T-helper 2 cell treated with Interferon-gamma antibody and Interleukin-4, amounts not matched to agents 5 μg/mL and 100 μg/mL, for 36 hours (primary cell): Measurements from ENCODE around the gene FABP1.

Source experiments
- DNase-seq: peaks from one replicate; pipeline ENCODE4 v3.0.0; 2021; ENCODE audit warnings: low spot score
- H3K27ac Mint-ChIP-seq: one replicate; pipeline ENCODE4 v1.8.0; 2021; ENCODE audit warnings: mild to moderate bottlenecking, mixed read lengths
- H3K27me3 Mint-ChIP-seq: one replicate; pipeline ENCODE4 v1.8.0; 2021; ENCODE audit warnings: low read depth, mixed read lengths
- H3K36me3 Mint-ChIP-seq: one replicate; pipeline ENCODE4 v1.8.0; 2021; ENCODE audit warnings: low read depth, mixed read lengths
- H3K4me1 Mint-ChIP-seq: one replicate; pipeline ENCODE4 v1.8.0; 2021; ENCODE audit warnings: low read depth, mixed read lengths
- H3K4me3 Mint-ChIP-seq: one replicate; pipeline ENCODE4 v1.8.0; 2022; ENCODE audit warnings: mild to moderate bottlenecking, moderate library complexity, mixed read lengths
- H3K9me3 Mint-ChIP-seq: one replicate; pipeline ENCODE4 v1.8.0; 2021; ENCODE audit warnings: mixed read lengths

Gene FABP1

DNA sequence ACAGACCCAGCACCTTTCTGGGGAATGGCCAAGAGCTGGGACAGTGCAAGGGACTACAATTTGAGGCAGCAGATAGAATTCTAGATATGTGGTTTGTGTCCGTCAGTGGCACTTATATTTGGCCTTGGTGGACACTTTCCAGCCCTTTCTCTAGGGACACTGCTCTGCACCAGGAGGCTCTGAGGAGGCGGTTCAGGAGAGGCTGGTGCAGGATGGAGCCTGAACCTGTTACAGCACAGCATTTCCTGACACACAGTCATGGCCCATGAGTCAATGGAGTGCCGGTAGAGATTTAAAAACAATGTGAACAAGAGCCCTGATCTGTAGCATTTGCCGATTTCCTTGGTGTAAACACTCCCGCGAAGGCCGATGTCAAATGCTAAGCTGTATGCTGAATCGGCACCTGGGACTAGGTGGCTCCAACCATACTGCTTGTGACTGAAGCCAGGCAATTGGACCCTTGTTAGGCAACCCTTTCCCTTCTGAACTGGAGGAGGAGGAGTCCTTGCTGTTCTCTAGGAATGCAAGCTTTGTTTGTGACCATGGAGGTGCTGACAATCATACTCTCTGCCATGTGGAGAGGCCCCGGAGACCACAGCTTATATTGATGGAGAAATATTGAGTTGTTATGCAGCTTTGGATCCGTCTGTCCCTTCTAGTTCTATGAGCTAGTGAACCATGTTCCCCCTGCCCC is 11.9 kb downstream of the FABP1 start:
- DNase-seq, result no peak
- no peak overlapping the region for H3K4me3 Mint-ChIP-seq
- H3K9me3 Mint-ChIP-seq, result no peaks in the 10 kb centered on the region
- no peaks in the 10 kb centered on the region for H3K36me3 Mint-ChIP-seq
- H3K4me1 Mint-ChIP-seq, result no peaks in the 10 kb centered on the region
- no peaks in the 10 kb centered on the region for H3K27me3 Mint-ChIP-seq
- H3K27ac Mint-ChIP-seq, result no peak overlapping the region

DNA sequence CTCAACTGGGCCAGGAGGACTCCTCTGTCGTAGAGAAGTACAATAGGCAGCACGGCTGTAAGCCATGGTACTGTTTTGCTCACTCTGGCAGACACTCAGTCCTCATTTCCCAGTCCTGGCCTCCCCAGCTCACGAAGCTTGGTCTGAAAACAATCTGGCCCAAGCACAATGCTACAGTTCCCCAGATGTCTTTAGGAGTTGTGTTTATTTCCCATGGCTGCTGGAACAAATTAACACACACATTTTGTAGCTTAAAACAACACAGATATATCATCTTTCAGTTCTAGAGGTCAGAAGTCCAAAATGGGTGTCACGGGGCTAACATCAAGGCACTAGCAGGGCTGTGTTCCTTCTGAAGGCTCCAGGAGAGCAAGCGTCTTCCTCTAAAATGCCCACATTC is 13.0 kb downstream of the FABP1 start:
- Mint-ChIP-seq H3K27ac (no peak overlapping the region), H3K4me3 (no peak overlapping the region), H3K4me1 (no peaks in the 10 kb centered on the region), H3K36me3 (no peaks in the 10 kb centered on the region), H3K27me3 (no peaks in the 10 kb centered on the region), H3K9me3 (no peaks in the 10 kb centered on the region)
- no peak for DNase-seq

DNA sequence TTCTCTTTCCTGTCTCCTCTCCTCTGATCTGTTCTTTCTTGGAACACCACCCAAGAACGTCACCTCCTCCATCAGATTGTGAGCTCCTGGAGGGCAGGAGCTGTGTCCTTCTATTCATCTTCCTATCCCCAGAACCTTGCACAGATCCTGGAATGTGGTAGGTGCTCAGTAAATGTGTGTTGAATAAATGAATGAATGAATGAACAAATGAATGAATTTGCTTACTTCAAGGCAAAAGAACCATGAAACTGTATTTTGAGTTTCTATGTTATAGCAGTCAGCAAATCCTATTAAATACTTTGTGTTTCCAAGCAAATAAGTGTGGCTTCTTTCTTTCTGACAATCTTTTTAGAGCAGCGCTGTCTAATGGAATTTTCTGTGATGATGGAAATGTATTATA is 14.8 kb downstream of the FABP1 start:
- Mint-ChIP-seq H3K4me3 (no peak overlapping the region), H3K27me3 (no peaks in the 10 kb centered on the region), H3K9me3 (no peaks in the 10 kb centered on the region), H3K36me3 (no peaks in the 10 kb centered on the region), H3K4me1 (no peaks in the 10 kb centered on the region), H3K27ac (no peak overlapping the region)
- no peak for DNase-seq

DNA sequence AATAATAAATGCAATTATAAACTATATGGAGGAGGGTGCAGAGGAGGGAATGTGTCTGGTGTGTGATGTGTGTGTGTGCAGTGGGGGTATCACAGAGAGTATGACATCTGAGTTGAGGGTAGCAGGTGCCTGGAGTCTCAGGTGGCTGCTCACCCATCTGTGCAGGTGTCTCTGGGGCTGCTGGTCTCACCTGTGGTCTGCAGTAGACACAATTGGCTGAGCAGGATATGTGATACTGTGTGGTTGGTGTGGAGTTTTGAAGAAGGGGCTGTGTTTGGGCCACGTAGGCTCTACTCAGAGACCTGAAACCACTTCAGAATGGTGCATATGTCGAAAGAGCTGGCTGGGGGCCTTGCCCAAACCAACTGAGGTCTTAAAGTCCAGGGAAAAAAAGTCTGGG is 17.0 kb downstream of the FABP1 start:
- DNase-seq, result no peak
- Mint-ChIP-seq H3K4me3 (no peak overlapping the region), H3K27ac (no peak overlapping the region), H3K4me1 (no peaks in the 10 kb centered on the region), H3K27me3 (no peaks in the 10 kb centered on the region), H3K9me3 (no peaks in the 10 kb centered on the region), H3K36me3 (no peaks in the 10 kb centered on the region)

DNA sequence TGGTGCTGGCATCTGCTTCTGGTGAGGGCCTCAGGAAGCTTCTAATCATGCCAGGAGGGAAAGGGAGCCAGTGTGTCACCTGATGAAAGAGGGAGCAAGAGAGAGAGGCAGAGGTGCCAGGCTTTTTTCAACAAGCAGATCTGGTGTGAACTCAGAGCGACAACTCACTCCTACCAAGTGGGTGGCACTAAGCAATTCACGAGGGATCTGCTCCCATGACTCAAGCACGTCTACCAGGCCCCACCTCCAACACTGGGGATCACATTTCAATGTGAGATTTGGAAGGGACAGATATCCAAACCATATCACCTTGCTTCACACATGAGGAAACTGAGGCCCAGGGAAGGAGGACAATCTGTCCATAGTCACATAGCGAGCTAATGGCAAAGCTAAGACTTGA is 19.1 kb downstream of the FABP1 start:
- H3K36me3 Mint-ChIP-seq, result no peaks in the 10 kb centered on the region
- no peak overlapping the region for H3K4me3 Mint-ChIP-seq
- H3K27me3 Mint-ChIP-seq, result no peaks in the 10 kb centered on the region
- H3K27ac Mint-ChIP-seq, result no peak overlapping the region
- H3K9me3 Mint-ChIP-seq, result no peaks in the 10 kb centered on the region
- H3K4me1 Mint-ChIP-seq, result no peaks in the 10 kb centered on the region
- DNase-seq, result no peak

DNA sequence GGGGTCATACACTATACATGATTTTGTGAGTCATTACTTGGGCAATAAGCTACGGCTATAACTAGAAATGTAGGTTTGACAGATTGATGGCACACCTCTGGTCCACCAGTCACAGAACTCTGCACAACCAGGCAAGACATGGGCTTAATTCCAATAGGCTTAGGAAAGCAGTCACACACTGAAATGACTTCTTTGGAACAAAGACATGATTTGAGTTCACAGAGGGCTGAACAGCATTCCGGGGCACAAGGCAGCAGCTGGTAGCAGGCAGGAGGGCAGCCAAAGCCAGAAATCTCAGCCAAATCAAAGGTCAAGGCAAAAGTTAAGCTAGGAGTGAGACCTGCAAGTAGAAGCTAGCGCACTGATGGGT is 27.4 kb downstream of the FABP1 start:
- no peaks in the 10 kb centered on the region for H3K9me3 Mint-ChIP-seq
- no peak for DNase-seq
- H3K36me3 Mint-ChIP-seq, result no peaks in the 10 kb centered on the region
- no peak overlapping the region for H3K4me3 Mint-ChIP-seq
- no peaks in the 10 kb centered on the region for H3K4me1 Mint-ChIP-seq
- no peak overlapping the region for H3K27ac Mint-ChIP-seq
- no peaks in the 10 kb centered on the region for H3K27me3 Mint-ChIP-seq

DNA sequence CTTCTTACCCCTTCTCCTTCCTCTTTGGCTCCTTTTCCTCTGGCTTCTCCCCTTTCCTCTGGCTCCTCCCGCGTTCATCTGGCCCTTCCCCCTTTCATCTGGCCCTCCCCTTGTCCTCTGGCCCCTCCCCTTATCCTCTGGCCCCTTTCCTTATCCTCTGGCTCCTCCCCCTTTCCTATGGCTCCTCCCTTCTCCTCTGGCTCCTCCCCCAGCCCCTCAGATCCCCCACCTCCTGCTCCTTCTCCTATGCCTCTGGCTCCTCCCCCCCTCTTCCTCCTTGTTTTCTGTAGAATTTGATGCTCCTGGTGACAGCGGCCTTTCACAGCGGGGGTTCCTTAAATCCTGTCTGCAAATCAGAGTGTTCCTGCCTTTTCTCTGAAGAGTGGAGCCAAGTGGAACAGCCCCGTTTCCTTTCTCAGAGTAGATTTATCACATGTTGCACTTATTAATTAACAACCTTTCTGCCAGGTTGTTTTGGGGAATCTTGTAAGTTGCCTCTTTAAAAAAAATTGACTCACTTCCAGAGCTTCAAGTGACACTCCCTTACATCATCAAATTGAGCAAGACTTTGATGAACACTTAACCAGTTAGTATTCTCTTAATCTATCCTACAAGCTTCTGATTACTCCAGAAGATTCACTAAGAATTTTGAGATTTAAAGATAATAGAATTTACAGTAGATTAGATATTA is 27.9 kb downstream of the FABP1 start:
- Mint-ChIP-seq H3K4me3 (no peak overlapping the region), H3K9me3 (no peaks in the 10 kb centered on the region), H3K27me3 (no peaks in the 10 kb centered on the region), H3K4me1 (no peaks in the 10 kb centered on the region), H3K27ac (no peak overlapping the region), H3K36me3 (no peaks in the 10 kb centered on the region)
- DNase-seq, result no peak

DNA sequence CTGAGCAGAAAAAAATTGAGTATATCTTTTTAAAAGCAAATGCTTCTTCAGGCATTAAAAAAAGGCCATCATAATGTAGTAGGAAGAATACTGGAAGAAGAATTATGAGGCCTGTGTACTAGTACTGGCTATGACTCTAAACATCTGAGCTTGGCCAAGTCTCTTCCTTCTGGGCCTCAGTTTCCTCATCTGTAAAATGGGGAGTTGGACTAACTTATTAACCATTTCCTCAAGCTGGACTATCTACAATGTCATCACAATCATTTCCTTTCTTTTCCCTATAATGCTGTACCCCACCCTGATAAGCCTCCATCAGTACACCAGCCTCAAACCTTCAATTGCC is 29.3 kb downstream of the FABP1 start:
- Mint-ChIP-seq H3K27ac (no peak overlapping the region), H3K9me3 (no peaks in the 10 kb centered on the region), H3K36me3 (no peaks in the 10 kb centered on the region), H3K4me3 (no peak overlapping the region), H3K4me1 (no peaks in the 10 kb centered on the region), H3K27me3 (no peaks in the 10 kb centered on the region)
- no peak for DNase-seq

DNA sequence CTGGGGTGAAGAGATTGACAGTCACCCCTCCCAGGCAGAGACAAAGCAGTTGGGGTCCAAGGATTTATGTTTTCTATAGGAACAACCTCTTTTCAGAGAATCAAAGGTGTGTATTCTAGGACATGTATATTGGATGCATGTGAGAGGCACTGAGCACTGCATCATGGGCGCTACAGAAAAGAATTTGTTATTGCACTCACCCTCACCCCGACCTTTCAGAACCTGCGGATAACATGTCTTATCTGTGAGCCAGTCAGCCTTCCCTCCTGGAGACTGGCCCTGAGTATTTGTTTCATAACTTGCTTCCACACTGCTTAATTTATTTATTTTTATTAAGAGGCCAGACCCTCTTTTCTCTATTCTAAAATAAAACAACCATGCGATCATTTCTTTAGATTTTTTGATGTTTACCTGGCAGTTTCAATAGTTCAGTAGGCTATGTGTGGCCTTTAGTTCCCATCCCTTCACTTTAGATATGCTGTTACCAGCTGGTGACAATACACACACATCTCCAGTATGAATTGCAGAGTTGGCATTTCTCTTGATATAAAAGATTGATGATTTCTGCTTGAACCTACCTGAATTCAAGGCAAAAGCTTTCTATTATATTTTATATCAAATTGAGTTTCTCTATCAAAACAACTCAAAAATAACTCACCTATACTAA is 29.8 kb downstream of the FABP1 start:
- no peak for DNase-seq
- no peaks in the 10 kb centered on the region for H3K27me3 Mint-ChIP-seq
- H3K27ac Mint-ChIP-seq, result no peak overlapping the region
- no peaks in the 10 kb centered on the region for H3K4me1 Mint-ChIP-seq
- no peak overlapping the region for H3K4me3 Mint-ChIP-seq
- H3K36me3 Mint-ChIP-seq, result no peaks in the 10 kb centered on the region
- no peaks in the 10 kb centered on the region for H3K9me3 Mint-ChIP-seq

DNA sequence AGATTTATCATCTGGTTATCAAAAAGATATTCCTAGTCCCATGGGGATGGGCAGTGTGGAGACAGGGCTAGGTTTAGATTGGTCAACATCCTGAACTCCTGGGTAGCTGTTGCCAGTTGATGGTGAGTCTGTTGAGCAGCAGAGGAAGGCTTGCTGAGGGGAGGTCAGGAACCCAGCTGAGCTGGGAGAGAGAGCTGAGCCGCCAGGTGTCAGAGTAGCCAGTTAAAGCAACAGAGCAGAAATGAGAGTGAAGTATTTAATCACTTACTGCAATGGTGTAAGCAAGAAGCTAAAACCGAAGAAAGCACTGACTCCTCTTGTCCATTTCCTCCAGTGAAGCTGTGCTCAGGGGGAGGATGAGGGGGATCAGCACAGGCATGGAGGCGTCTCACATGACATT is 30.7 kb downstream of the FABP1 start:
- H3K27me3 Mint-ChIP-seq, result no peaks in the 10 kb centered on the region

DNA sequence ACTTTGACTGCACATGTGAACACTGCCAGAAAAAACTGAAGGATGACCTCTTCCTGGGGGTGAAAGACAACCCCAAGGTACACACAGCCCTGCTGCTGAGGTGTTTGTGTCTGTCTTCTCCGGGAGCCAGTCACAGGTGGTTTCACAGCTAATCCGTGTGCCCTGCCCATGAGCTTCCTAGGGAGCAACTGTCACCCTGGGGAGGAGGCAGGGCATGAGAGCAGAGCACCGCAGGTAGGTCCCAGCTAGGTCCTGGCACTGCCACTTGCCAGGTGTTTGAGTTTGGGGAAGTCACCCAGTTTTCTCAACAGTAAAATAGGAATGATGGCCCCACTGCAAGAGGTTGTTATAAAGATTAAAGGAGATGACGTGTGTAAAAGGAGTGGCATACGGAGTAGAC is 31.2 kb downstream of the FABP1 start:
- no peak overlapping the region for H3K27ac Mint-ChIP-seq
- no peaks in the 10 kb centered on the region for H3K9me3 Mint-ChIP-seq
- H3K4me3 Mint-ChIP-seq, result no peak overlapping the region
- H3K27me3 Mint-ChIP-seq, result no peaks in the 10 kb centered on the region
- H3K36me3 Mint-ChIP-seq, result no peaks in the 10 kb centered on the region
- no peak for DNase-seq
- no peaks in the 10 kb centered on the region for H3K4me1 Mint-ChIP-seq

More for the DNA sequence above, 30.7 kb downstream of the FABP1 start:
- Mint-ChIP-seq H3K9me3 (no peaks in the 10 kb centered on the region), H3K36me3 (no peaks in the 10 kb centered on the region), H3K4me1 (no peaks in the 10 kb centered on the region), H3K4me3 (no peak overlapping the region), H3K27ac (no peak overlapping the region)
- DNase-seq, result no peak

DNA sequence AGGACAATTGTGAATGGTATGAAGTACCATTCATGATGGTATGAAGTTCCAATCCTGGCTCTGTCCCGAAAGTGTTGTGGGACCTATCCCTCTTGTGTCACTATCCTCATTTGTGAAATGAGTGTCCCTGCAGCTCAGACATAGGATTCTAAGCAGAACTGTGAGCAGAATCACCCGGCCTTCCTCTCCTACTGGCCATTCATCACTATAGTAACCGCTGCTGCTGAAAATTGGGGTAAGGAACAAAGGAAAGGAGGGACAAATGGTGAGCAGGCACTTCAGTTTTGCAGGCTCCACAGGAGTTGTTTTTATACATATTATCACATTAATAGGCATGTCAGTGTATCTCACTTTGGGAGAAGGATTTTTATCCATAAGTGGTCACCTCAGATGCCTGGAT is 32.8 kb downstream of the FABP1 start:
- Mint-ChIP-seq H3K27me3 (no peaks in the 10 kb centered on the region), H3K36me3 (no peaks in the 10 kb centered on the region), H3K4me3 (no peak overlapping the region), H3K4me1 (peaks cover 11% of the 10 kb centered on the region), H3K9me3 (no peaks in the 10 kb centered on the region), H3K27ac (no peak overlapping the region)
- no peak for DNase-seq

DNA sequence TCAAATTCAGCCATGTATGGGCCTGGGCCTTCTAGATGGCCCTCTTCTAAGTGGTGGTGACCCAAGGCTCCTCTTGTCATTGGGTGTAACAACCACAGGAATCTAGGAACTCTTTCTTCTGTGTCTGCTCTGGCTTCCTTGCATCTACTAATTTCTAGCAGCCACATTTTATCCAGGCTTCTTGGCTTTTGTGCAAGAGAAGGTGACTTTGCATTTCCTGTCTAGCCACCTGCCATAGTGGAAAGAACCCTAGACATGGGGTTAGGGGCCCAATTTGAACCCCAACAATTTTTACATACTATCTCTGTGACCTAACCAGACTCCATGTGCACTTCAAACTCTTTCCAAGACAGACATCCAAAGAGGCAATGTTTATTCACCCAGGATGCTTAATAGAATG is 35.1 kb downstream of the FABP1 start:
- Mint-ChIP-seq H3K4me1 (peaks cover 11% of the 10 kb centered on the region), H3K27ac (no peak overlapping the region), H3K9me3 (no peaks in the 10 kb centered on the region), H3K36me3 (no peaks in the 10 kb centered on the region), H3K27me3 (no peaks in the 10 kb centered on the region), H3K4me3 (no peak overlapping the region)
- no peak for DNase-seq

DNA sequence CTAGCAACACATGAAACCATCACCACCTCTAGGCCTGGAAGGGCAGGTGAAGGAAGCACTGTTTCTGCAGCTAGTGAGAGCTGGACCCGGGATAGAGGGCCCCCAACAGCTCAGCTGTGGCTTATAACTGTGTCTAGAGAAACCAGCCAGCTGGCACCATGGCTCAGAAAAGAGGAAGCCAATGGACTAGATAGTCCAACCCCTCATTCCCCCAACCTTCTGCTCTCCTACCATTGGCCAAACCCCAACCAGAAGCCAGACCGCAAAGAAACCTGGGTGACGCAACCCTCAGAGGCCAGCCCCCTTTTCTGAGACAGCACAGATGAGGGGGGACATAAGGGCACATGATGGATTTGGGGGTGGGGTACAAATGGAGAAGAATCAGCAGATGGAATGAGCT is 35.9 kb downstream of the FABP1 start:
- no peaks in the 10 kb centered on the region for H3K9me3 Mint-ChIP-seq
- no peaks in the 10 kb centered on the region for H3K27me3 Mint-ChIP-seq
- H3K27ac Mint-ChIP-seq, result no peak overlapping the region
- H3K36me3 Mint-ChIP-seq, result no peaks in the 10 kb centered on the region
- H3K4me1 Mint-ChIP-seq, result peaks cover 11% of the 10 kb centered on the region
- no peak for DNase-seq
- no peak overlapping the region for H3K4me3 Mint-ChIP-seq
